Mesenteric fat pad (tissue), 1 donor: ENCODE data around the gene ASXL1. TPM values are rescaled to one million over a fixed set of nuclear protein-coding genes. Genes with fewer than 3 reads are reported as not detected.
"Not testable (repeated sequence)": the region's sequence is repeated elsewhere in the genome, so short reads cannot be mapped to it uniquely, and the experiment has no call there.

ENCODE experiments used
- DNase-seq: peaks from one replicate; pipeline ENCODE4 v3.0.0-alpha.2; 2020; ENCODE audit warnings: low spot score
- long read RNA-seq: library from polyadenylated mRNA; unstranded; transcript quantifications from one replicate; pipeline ENCODE4 v2.0.0, GENCODE V29; 2020
- total RNA-seq: library from RNA; stranded (reverse); fragmentation: NEBNext Ultra II Directional; extraction: Animal tissue kit (Norgen Biotek cat#: 25700); gene quantifications from one replicate; pipeline ENCODE4 v1.2.1, GENCODE V29; 2021
- donor health status: DM: yes; HTN: yes; CAD: no.

The ASXL1 gene
- 75.3 TPM for total RNA-seq
- long read RNA-seq, partial matches to known transcripts = 0 of 33 reads
- long read RNA-seq, other reads (novel, unspliced or antisense) = 33 of 33 reads

DNA sequence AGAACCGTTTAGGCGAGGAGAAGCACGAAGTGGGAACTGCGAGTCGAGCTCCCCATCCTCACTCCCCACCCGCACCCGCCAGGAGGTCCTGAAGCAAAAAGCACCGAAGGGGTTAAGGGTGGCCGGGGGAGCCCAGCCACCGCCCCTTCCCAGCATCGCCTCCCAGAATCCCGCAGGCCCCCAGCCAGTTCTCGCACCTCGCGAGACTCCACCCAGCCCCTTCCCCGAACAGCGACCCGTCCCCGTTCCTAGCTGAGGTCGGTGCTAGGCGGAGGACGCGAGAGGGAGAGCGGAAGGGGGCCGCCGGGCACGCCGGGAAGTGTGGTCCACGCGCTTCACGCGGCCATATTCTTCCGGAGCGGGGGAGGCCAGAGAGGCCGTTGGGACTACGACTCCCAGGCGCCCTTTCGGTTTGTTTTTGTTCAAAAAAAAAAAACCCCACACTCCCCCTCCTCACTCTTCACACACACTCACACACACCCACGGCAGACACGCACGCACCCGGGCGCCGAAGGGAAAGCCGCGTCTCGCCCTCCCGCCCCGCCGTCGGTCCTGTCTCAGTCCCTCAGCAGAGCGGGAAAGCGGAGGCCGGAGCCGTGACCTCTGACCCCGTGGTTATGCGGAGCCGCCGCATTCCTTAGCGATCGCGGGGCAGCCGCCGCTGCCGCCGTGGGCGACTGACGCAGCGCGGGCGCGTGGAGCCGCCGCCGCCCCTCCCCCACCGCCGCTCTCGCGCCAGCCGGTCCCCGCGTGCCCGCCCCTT, at the start of gene ASXL1:
Gene ASXL1, plus strand, starts transcription at position 463 of the 763 bp plus-strand sequence. CDS start 445 bp downstream, outside the sequence.
- DNase-seq = peak; percentile 98

- no peak for DNase-seq
These were observed 45.3 kb upstream of the ASXL1 start for GRCh38 chr20:32312718-32313424.

DNA sequence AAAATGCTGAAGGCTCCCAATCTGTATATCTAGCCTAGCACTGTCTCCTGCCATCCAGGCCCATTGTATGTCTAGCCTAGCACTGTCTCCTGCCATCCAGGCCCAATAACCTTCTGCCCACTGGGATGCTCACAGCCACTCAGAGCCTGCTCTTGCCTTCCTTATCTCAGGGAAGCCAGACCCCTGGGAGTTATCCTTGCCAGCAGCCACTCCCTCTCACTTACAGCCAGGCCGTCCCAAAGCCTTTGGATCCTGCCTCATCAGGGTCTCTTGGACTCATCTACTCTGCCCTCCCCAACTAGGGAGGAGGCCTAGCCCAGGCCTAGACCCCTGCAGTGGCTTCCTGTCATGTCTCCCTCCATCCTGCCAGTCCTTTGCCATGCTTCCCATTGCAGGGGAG, 43.4 kb upstream of the ASXL1 start:
- no peak for DNase-seq

GRCh38 chr20:32315399-32315798, 42.7 kb upstream of the ASXL1 start:
- no peak for DNase-seq

- DNase-seq = no peak
These were observed 42.2 kb upstream of the ASXL1 start for GRCh38 chr20:32315891-32316290.

DNA sequence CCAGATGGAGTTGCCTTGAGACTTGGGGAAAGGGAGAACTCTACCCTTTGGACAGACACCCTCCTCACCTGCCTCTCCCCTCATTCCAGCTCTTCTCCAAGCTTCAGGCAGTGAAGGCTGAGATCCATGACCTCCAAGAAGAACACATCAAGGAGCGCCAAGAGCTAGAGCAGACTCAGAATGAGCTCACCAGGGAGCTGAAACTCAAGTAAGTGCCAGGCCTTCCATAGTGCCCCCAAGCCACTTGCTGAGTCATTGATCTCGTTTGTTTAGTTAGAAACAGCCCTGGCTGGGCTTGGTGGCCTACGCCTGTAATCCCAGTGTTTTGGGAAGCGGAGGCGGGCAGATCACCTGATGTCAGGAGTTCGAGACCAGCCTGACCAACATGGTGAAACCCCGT, 41.5 kb upstream of the ASXL1 start:
- DNase-seq = no peak

- DNase-seq = no peak
These were observed 39.0 kb upstream of the ASXL1 start for GRCh38 chr20:32319100-32319499.

DNA sequence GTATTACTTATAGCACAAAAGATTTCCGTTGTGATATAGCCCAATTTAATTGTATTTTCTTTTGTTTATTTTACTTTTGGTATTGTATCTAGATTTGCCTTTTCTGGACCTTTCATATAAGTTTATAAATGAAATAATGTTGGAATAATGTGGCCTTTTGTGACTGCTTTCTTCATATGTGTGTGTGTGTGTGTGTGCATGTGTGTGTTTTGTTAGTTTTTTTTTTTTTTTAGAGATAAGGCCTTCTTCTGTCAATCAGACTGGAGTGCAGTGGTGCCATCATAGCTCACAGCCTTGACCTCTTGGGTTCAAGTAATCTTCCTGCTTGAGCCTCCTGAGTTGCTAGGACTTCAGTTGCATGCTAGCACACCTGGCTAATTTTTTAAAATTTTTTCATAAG, 37.8 kb upstream of the ASXL1 start:
- no peak for DNase-seq

DNA sequence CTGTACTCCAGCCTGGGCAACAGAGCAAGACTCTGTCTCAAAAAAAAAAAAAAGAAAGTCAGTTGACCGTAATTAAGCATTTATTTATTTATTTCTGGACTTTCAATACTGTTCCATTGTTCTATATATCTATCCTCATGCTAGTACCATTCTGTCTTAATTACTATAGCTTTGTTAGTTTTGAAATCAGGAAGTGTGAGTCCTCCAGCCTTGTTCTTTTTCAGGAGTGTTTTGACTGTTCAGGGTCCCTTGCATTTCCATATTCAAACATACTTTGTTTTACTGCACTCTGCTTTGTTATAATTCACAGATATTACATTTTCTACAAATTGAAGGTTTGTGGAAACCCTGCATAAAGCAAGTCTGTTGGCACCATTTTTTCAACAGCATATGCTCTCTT, 36.7 kb upstream of the ASXL1 start:
- DNase-seq = no peak

- DNase-seq = not testable (repeated sequence)
These were observed 35.9 kb upstream of the ASXL1 start for GRCh38 chr20:32322260-32322659.

DNA sequence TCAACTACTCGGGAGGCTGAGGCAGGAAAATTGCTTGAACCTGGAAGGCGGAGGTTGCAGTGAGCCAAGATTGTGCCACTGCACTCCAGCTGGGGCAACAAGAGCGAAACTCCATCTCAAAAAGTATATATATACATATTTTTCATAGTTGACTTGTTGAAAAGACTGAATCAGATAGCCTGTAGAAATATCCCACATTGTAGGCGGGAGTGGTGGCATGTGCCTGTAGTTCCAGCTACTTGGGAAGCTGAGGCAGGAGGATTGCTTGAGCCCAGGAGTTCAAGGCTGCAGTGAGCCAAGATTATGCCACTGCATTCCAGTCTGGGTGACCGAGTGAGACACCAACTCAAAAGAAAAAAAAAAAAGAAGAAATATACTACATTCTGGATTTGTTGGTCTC, 34.4 kb upstream of the ASXL1 start:
- DNase-seq = not testable (repeated sequence)

DNA sequence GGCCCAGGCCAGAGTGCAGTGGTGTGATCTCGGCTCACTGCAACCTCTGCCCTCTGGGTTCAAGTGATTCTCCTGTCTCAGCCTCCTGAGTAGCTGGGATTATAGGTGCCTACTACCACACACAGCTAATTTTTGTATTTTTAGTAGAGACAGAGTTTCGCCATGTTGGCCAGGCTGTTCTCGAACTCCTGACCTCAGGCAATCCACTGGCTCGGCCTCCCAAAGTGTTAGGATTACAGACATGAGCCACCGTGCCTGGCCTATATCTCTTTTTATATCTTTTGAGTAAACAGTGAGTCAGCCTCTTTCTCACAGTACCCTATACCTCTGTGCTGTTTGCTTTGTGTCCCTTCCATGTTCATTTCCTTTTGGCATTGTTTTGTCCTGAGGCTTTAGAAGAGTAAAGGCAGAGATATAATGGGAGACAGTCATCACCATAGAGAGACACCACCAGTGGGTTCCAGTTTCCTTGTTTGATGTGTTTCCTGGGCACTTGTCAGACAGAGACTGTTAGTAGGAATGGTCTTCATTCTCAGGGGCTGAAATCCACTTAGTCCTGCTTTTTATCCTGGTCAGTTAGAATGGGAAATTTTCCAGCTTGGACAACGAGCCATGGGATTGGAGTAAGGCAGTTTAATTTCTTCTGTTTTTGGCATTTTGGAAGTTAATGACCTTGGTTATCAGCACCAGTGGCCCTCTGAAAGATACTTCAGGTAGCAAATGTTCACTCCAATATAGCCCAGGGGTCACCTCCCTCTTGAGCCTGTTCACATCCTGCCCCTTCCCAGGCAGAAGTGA, 32.2 kb upstream of the ASXL1 start:
- no peak for DNase-seq

- no peak for DNase-seq
These were observed 31.7 kb upstream of the ASXL1 start for GRCh38 chr20:32326504-32326845.

DNA sequence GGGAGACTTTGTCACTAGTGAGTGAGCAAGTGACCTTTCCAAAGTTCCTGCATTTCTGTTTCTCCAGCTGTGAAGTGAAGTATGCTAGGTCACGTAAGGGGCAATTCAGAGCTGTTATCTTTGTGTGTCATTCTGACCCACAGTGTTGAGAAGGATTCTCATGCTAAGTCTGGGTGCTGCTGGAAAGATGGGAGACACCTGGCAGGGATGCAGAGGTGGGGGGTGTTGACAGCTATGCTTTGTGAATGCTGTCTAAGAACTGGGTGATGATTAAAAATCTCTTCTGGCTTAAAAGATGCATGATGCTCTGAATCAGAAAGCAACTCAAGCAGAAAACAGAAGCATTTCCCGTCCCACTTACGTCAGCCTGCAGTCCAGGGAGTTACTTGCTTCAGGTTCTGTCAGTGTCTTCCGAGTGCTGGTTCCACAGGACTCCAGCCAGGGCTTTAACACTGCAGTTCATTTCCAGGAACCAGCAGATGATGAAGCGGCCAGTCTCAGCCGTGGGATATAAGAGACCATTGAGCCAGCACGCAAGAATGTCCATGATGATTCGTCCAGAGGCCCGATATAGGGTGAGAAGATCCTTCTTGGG, 30.9 kb upstream of the ASXL1 start:
- DNase-seq = no peak

DNA sequence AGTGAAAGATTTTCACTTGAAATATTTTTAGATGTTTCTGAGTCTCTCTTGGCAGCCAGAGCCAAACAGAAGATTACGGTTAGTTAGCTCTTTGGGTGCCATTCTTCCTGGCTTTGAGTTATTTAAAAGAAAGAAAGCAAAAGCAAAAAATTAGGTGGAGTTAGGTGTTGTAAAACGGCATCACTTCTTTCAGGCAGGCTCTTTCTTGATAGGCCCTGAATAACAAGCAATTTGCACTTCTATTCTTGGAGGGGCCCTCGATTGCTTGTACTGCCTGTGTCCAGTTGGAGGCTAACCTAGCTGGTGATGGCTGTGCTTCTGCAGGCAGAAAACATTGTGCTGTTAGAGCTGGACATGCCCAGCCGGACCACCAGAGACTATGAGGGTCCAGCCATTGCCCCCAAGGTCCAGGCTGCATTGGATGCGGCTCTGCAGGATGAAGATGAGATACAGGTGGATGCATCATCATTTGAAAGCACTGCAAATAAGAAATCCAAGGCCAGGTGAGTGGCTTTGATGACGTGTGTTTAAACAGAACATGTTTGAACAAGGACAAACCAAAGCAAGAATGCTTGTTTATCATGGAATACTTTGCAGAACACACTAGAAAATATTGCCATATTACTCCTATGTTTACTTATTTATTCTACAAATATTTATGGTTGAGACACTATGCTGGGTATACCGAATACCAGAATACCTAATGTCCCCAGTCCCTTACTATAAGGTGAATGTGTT, 28.1 kb upstream of the ASXL1 start:
- no peak for DNase-seq

DNA sequence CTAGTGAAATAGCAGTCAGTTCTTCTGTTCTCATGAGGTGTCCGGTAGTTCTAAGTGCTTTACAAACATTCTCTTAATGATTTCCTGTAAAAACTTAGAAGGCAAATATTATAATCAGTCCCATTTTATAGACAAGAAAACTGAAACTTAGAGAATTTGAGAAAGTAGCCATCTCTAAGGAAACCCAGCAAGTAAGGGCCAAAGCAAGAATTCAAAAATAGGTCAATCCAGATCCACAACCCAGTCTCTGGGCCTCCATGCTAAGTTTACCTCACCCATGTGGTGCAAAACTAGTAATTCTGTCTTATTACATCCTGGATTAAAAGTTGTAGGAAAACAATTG, 27.6 kb upstream of the ASXL1 start:
- no peak for DNase-seq

- no peak for DNase-seq
These were observed 25.5 kb upstream of the ASXL1 start for GRCh38 chr20:32332614-32333013.

GRCh38 chr20:32333181-32333987, 24.7 kb upstream of the ASXL1 start:
- no peak for DNase-seq

GRCh38 chr20:32333988-32334885, 23.9 kb upstream of the ASXL1 start:
- DNase-seq = no peak
